H9 (cell line): ENCODE results near the gene RPS13. TPM values are rescaled to one million over a fixed set of nuclear protein-coding genes. Genes with fewer than 3 reads are reported as not detected.

Source experiments
- DNase-seq: peaks from one replicate; pipeline ENCODE4 v3.0.0-alpha.2; 2017
- H2AFZ ChIP-seq: one replicate; pipeline ENCODE4 v1.6.1; 2013; ENCODE audit warnings: mild to moderate bottlenecking, low read length, control low read depth, moderate library complexity
- H2AK5ac ChIP-seq: 2 replicates; pipeline ENCODE4 v1.6.1; 2013; ENCODE audit warnings: low read length, control low read depth, mixed read lengths; ENCODE audit not compliant: insufficient read length
- H2BK120ac ChIP-seq: one replicate; pipeline ENCODE4 v1.6.1; 2013; ENCODE audit warnings: low read depth, mild to moderate bottlenecking, low read length, control low read depth, inconsistent platforms; ENCODE audit not compliant: poor library complexity, severe bottlenecking
- H2BK12ac ChIP-seq: 2 replicates; pipeline ENCODE4 v1.6.1; 2013; ENCODE audit warnings: low read length, control low read depth, mixed read lengths, low read depth; ENCODE audit not compliant: insufficient read length
- H2BK15ac ChIP-seq: 2 replicates; pipeline ENCODE4 v1.6.1; 2013; ENCODE audit warnings: low read depth, low read length, control low read depth
- H2BK20ac ChIP-seq: one replicate; pipeline ENCODE4 v1.6.1; 2013; ENCODE audit warnings: low read depth, mild to moderate bottlenecking, low read length, control low read depth, inconsistent platforms; ENCODE audit not compliant: poor library complexity, severe bottlenecking
- H2BK5ac ChIP-seq: 2 replicates; pipeline ENCODE4 v1.6.1; 2013; ENCODE audit warnings: low read length, control low read depth, mixed read lengths; ENCODE audit not compliant: insufficient read length
- H3K14ac ChIP-seq: 2 replicates; pipeline ENCODE4 v1.6.1; 2013; ENCODE audit warnings: low read length, control low read depth; ENCODE audit not compliant: insufficient read depth
- H3K18ac ChIP-seq: 2 replicates; pipeline ENCODE4 v1.6.1; 2013; ENCODE audit warnings: low read depth, mild to moderate bottlenecking, mixed read lengths, low read length, control low read depth; ENCODE audit not compliant: insufficient read length
- H3K23ac ChIP-seq: 2 replicates; pipeline ENCODE4 v1.6.1; 2013; ENCODE audit warnings: low read length, control low read depth, mixed read lengths, low read depth; ENCODE audit not compliant: insufficient read length
- H3K23me2 ChIP-seq: 2 replicates; pipeline ENCODE4 v1.6.1; 2013; ENCODE audit warnings: low read depth, mild to moderate bottlenecking, mixed read lengths, low read length, control low read depth; ENCODE audit not compliant: insufficient read length, poor library complexity, severe bottlenecking
- H3K27ac ChIP-seq: 2 replicates; pipeline ENCODE4 v1.5.1; 2013; ENCODE audit warnings: low read length, control low read depth, mixed read lengths, low read depth; ENCODE audit not compliant: insufficient read length
- H3K27me3 ChIP-seq: 2 replicates; pipeline ENCODE4 v1.6.1; 2013; ENCODE audit warnings: low read length, control low read depth, inconsistent platforms; ENCODE audit not compliant: insufficient read depth
- H3K4ac ChIP-seq: 2 replicates; pipeline ENCODE4 v1.6.1; 2013; ENCODE audit warnings: low read depth, mild to moderate bottlenecking, control low read depth, inconsistent platforms, low read length, moderate library complexity
- H3K4me1 ChIP-seq: 2 replicates; pipeline ENCODE4 v1.6.1; 2013; ENCODE audit warnings: low read length, control low read depth, inconsistent platforms; ENCODE audit not compliant: insufficient read depth
- H3K4me2 ChIP-seq: 2 replicates; pipeline ENCODE4 v1.6.1; 2013; ENCODE audit warnings: low read length, control low read depth, mixed read lengths; ENCODE audit not compliant: insufficient read length, insufficient read depth
- H3K56ac ChIP-seq: 2 replicates; pipeline ENCODE4 v1.6.1; 2013; ENCODE audit warnings: low read depth, mild to moderate bottlenecking, mixed read lengths, low read length, control low read depth; ENCODE audit not compliant: insufficient read length
- H3K79me1 ChIP-seq: 2 replicates; pipeline ENCODE4 v1.6.1; 2013; ENCODE audit warnings: low read depth, mild to moderate bottlenecking, moderate library complexity, low read length, control low read depth, inconsistent platforms; ENCODE audit not compliant: insufficient read depth, poor library complexity, severe bottlenecking
- H3K79me2 ChIP-seq: 2 replicates; pipeline ENCODE4 v1.6.1; 2013; ENCODE audit warnings: low read length, control low read depth, inconsistent platforms; ENCODE audit not compliant: insufficient read depth
- H3K9ac ChIP-seq: 2 replicates; pipeline ENCODE4 v1.6.1; 2013; ENCODE audit warnings: low read length, control low read depth, mixed read lengths; ENCODE audit not compliant: insufficient read length; ENCODE audit errors: extremely low read depth
- H3K9me3 ChIP-seq: one replicate; pipeline ENCODE4 v1.6.1; 2013; ENCODE audit warnings: low read depth, low read length, inconsistent platforms; ENCODE audit not compliant: control insufficient read depth
- H3T11ph ChIP-seq: one replicate; pipeline ENCODE4 v1.6.1; 2013; ENCODE audit warnings: mild to moderate bottlenecking, low read length, control low read depth, inconsistent platforms
- H4K20me1 ChIP-seq: one replicate; pipeline ENCODE4 v1.6.1; 2013; ENCODE audit not compliant: control insufficient read depth, insufficient read length, insufficient read depth
- H4K5ac ChIP-seq: 2 replicates; pipeline ENCODE4 v1.6.1; 2013; ENCODE audit warnings: low read depth, mild to moderate bottlenecking, mixed read lengths, low read length, control low read depth; ENCODE audit not compliant: insufficient read length
- H4K8ac ChIP-seq: replicated peaks from 2 replicates; pipeline ENCODE4 v1.6.1; 2013; ENCODE audit warnings: low read length, control low read depth, mixed read lengths, low read depth; ENCODE audit not compliant: insufficient read length
- H4K91ac ChIP-seq: 2 replicates; pipeline ENCODE4 v1.6.1; 2013; ENCODE audit warnings: low read depth, mild to moderate bottlenecking, moderate library complexity, mixed read lengths, low read length, control low read depth; ENCODE audit not compliant: insufficient read length
- H3K27ac Mint-ChIP-seq, 3 experiments: 2 replicates in 2 of 3; 3 replicates in 1 of 3; pipeline ENCODE4 v1.8.0; 2020 to 2021; ENCODE audit warnings: mixed read lengths in 3 of 3, mild to moderate bottlenecking in 1 of 3, moderate library complexity in 1 of 3
- H3K27me3 Mint-ChIP-seq: 2 replicates; pipeline ENCODE4 v1.8.0; 2021; ENCODE audit warnings: low read depth, mild to moderate bottlenecking, moderate library complexity, mixed read lengths
- H3K36me3 Mint-ChIP-seq, 3 experiments: 2 replicates in 2 of 3; 3 replicates in 1 of 3; pipeline ENCODE4 v1.8.0; 2020 to 2021; ENCODE audit warnings: low read depth in 3 of 3, mixed read lengths in 3 of 3; ENCODE audit not compliant: insufficient read depth in 1 of 3
- H3K4me1 Mint-ChIP-seq, 2 experiments: 2 replicates each; pipeline ENCODE4 v1.8.0; 2020; ENCODE audit warnings: mixed read lengths in 2 of 2
- H3K4me3 Mint-ChIP-seq, 2 experiments: 2 replicates in 1 of 2; 3 replicates in 1 of 2; pipeline ENCODE4 v1.8.0; 2020 to 2021; ENCODE audit warnings: mild to moderate bottlenecking in 2 of 2, mixed read lengths in 2 of 2, moderate library complexity in 1 of 2
- H3K9me3 Mint-ChIP-seq, 2 experiments: 2 replicates in 1 of 2; 3 replicates in 1 of 2; pipeline ENCODE4 v1.8.0; 2020; ENCODE audit warnings: mild to moderate bottlenecking in 2 of 2, mixed read lengths in 2 of 2, moderate library complexity in 1 of 2
- WGBS: extraction: QIAGEN DNeasy Blood & Tissue Kit; methylation state at CpG from one replicate; pipeline ENCODE4 v1.1.7; 2013; ENCODE audit warnings: missing lambda C conversion rate, low lambda C conversion rate, mixed read lengths; ENCODE audit not compliant: insufficient read length; ENCODE audit errors: extremely low coverage; 5-methylcytosine and 5-hydroxymethylcytosine counted together
- total RNA-seq: library from RNA; stranded (reverse); gene quantifications from 2 replicates; pipeline ENCODE4 v1.2.1, GENCODE V29; 2021
- TF ChIP-seq, protein P1 (sequence below): fragments of 200-600 bp; sonication (generic); conservative IDR thresholded peaks from 3 replicates; pipeline ENCODE4 v1.8.0; 2021; ENCODE audit warnings: antibody characterized with exemption, mild to moderate bottlenecking

Gene RPS13
- total RNA-seq, 1 experiment from 2014 or later, result 1,469 TPM

DNA sequence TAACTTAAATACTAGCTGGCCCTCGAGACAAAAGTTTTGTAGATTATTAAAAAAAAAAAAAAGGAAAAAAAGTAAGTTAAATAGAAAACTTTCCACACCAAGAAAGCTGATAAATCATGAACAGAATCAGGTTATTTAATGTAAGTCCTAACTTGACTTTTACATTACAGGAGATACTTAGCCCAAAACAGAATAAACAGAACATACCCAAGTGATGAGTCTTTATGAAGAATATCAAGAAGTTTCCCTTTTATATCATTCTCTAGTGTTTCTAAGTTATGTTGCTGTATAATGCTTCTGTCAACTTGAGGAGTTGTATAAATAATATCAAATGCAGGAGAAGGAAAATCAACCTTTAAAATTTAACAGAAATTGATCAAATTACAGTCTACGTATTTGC, 44.5 kb upstream of the RPS13 start:
- Histone ChIP-seq H3K23ac (no peak overlapping the region), H2AK5ac (no peak overlapping the region), H3K4ac (no peak overlapping the region), H2BK15ac (no peak overlapping the region), H3K9me3 (no peaks in the 10 kb centered on the region), H4K91ac (no peak overlapping the region), H3K27ac (no peak overlapping the region), H3T11ph (no peak overlapping the region), H3K14ac (no peak overlapping the region), H3K4me1 (no peaks in the 10 kb centered on the region), H3K27me3 (no peaks in the 10 kb centered on the region), H4K20me1 (no peaks in the 10 kb centered on the region), H3K56ac (no peak overlapping the region), H4K5ac (no peak overlapping the region), H3K79me1 (no peaks in the 10 kb centered on the region), H3K79me2 (no peaks in the 10 kb centered on the region), H3K23me2 (no peaks in the 10 kb centered on the region), H3K18ac (no peak overlapping the region), H4K8ac (no peak overlapping the region), H2BK20ac (no peak overlapping the region), H3K9ac (no peak overlapping the region), H2BK120ac (no peak overlapping the region), H2BK5ac (no peak overlapping the region), H2AFZ (no peak overlapping the region), H3K4me2 (no peak overlapping the region), H2BK12ac (no peak overlapping the region)
- no peak overlapping the region for H3K27ac Mint-ChIP-seq
- peaks cover 19 to 44% (median 39%) of the 10 kb centered on the region in 3 experiments; a peak in 6 of 7 replicates for H3K36me3 Mint-ChIP-seq
- no peaks in the 10 kb centered on the region for H3K4me1 Mint-ChIP-seq
- no peak overlapping the region for H3K4me3 Mint-ChIP-seq
- H3K27me3 Mint-ChIP-seq, result no peaks in the 10 kb centered on the region
- no peaks in the 10 kb centered on the region for H3K9me3 Mint-ChIP-seq
- no CpG with 5 or more reads among the region's 2 CpGs for whole genome bisulfite sequencing
- no peak for DNase-seq
- TF ChIP-seq, protein P1, sequence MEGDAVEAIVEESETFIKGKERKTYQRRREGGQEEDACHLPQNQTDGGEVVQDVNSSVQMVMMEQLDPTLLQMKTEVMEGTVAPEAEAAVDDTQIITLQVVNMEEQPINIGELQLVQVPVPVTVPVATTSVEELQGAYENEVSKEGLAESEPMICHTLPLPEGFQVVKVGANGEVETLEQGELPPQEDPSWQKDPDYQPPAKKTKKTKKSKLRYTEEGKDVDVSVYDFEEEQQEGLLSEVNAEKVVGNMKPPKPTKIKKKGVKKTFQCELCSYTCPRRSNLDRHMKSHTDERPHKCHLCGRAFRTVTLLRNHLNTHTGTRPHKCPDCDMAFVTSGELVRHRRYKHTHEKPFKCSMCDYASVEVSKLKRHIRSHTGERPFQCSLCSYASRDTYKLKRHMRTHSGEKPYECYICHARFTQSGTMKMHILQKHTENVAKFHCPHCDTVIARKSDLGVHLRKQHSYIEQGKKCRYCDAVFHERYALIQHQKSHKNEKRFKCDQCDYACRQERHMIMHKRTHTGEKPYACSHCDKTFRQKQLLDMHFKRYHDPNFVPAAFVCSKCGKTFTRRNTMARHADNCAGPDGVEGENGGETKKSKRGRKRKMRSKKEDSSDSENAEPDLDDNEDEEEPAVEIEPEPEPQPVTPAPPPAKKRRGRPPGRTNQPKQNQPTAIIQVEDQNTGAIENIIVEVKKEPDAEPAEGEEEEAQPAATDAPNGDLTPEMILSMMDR, result no peak
